ENCODE data around the gene CHRNA9.

GRCh38 chr4:40340030-40340429 is 4.9 kb downstream of the CHRNA9 start:
- TF ChIP-seq CTCF (optimal IDR thresholded peaks at IDR 0.05 in 1 of 3, IDR thresholded peaks at IDR 0.05 in 1 of 3, conservative IDR thresholded peaks at IDR 0.05 in 1 of 3; ENCODE audit: extremely low read depth in 1 of 3, insufficient read depth in 2 of 3, low read length in 3 of 3) (no peak), EZH2 (IDR thresholded peaks at IDR 0.05; ENCODE audit: low read length) (no peak)

All from keratinocyte (primary cell).